ENCODE data around the gene HDAC4. TPM values are rescaled to one million over a fixed set of nuclear protein-coding genes. Genes with fewer than 3 reads are reported as not detected.

The HDAC4 gene
- total and polyA plus RNA-seq, 2 experiments from 2014 or later = 9.3 to 10.8 TPM

DNA sequence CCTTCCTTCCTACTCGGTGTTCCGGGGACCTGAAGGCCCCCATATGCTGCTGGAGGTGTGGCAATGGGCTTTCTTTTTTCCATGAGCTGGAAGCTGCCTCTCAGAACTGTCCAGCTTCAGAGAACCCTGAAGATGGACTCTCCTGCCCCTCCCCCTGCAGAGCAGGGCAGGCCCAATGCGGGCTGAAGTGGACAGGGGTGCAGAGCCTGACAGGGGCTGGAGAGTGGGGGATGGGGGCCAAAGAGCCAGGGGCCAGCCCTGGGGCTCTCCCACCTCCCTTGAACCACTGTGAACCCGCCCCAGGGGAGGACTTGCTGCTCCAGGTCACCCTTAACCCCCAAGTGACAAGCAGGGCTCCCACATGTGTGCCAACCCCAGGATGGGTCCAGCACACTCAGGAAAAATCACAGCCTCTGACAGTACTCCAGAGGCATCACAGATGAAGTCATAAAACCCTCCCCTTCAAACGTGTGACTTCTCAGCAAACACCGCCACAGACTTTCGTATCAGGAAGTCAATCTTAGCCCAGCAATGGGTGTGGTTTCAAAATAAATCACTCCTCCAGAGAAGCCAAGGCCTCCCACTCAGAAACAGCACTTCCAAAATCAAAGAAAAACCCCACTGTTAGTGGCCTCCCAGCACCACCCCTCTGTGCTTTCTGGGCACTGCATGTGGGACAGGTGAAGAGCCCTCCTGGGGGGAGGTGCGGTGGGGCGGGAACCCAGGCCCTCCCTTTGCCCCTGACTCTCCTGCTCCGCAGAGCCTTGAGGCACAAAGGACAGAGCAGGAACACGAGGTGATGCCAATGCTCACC, 135.8 kb downstream of the HDAC4 start:
- Histone ChIP-seq H3K9me3 (ENCODE audit: low read depth) (no peaks in the 10 kb centered on the region), H3K4me1 (ENCODE audit: insufficient read depth) (peaks cover 42% of the 10 kb centered on the region), H2AFZ (no peak overlapping the region), H3K9me2 (replicated peaks; ENCODE audit: insufficient read depth) (no peaks in the 10 kb centered on the region), H4K20me1 (ENCODE audit: insufficient read depth, poor library complexity, severe bottlenecking) (peaks cover 6% of the 10 kb centered on the region), H3K27ac (peak overlapping the region; percentile 83), H3K36me3 (replicated peaks; ENCODE audit: insufficient read depth, low read depth) (no peaks in the 10 kb centered on the region), H3K27me3 (no peaks in the 10 kb centered on the region), H3K79me2 (peaks cover 94% of the 10 kb centered on the region), H3K4me2 (peak overlapping the region; percentile 44), H3K4me3 (no peak overlapping the region)
- 60% methylated on average over 11 of the region's 11 CpGs for WGBS (ENCODE audit: low lambda C conversion rate, missing lambda C conversion rate)
- TF ChIP-seq CTCF (IDR thresholded peaks at IDR 0.05; ENCODE audit: poor library complexity) (no peak), EZH2 (IDR thresholded peaks at IDR 0.05; ENCODE audit: borderline replicate concordance) (no peak), EZH2phosphoT487 (IDR thresholded peaks at IDR 0.05; ENCODE audit: low read depth, severe bottlenecking, unreplicated experiment) (no peak)
- DNase-seq (ENCODE audit: low spot score) = peak; percentile 70

GRCh38 chr2:239264492-239264837, 136.4 kb downstream of the HDAC4 start:
- no peaks in the 10 kb centered on the region for H3K9me3 ChIP-seq (ENCODE audit: low read depth)
- 69% methylated on average over 9 of the region's 9 CpGs for WGBS (ENCODE audit: low lambda C conversion rate, missing lambda C conversion rate)
- no peak for DNase-seq (ENCODE audit: low spot score)
- H3K79me2 ChIP-seq = peaks cover 94% of the 10 kb centered on the region
- H2AFZ ChIP-seq = no peak overlapping the region
- no peaks in the 10 kb centered on the region for H3K9me2 ChIP-seq (replicated peaks; ENCODE audit: insufficient read depth)
- no peak for TF ChIP-seq CTCF (IDR thresholded peaks at IDR 0.05; ENCODE audit: poor library complexity)
- no peak for TF ChIP-seq EZH2phosphoT487 (IDR thresholded peaks at IDR 0.05; ENCODE audit: low read depth, severe bottlenecking, unreplicated experiment)
- TF ChIP-seq EZH2 (IDR thresholded peaks at IDR 0.05; ENCODE audit: borderline replicate concordance) = no peak
- H3K36me3 ChIP-seq (replicated peaks; ENCODE audit: insufficient read depth, low read depth) = no peaks in the 10 kb centered on the region
- peaks cover 42% of the 10 kb centered on the region for H3K4me1 ChIP-seq (ENCODE audit: insufficient read depth)
- no peak overlapping the region for H3K4me3 ChIP-seq
- peaks cover 4% of the 10 kb centered on the region for H4K20me1 ChIP-seq (ENCODE audit: insufficient read depth, poor library complexity, severe bottlenecking)
- H3K4me2 ChIP-seq = peak overlapping the region; percentile 44
- no peaks in the 10 kb centered on the region for H3K27me3 ChIP-seq
- peak overlapping the region; percentile 83 for H3K27ac ChIP-seq

DNA sequence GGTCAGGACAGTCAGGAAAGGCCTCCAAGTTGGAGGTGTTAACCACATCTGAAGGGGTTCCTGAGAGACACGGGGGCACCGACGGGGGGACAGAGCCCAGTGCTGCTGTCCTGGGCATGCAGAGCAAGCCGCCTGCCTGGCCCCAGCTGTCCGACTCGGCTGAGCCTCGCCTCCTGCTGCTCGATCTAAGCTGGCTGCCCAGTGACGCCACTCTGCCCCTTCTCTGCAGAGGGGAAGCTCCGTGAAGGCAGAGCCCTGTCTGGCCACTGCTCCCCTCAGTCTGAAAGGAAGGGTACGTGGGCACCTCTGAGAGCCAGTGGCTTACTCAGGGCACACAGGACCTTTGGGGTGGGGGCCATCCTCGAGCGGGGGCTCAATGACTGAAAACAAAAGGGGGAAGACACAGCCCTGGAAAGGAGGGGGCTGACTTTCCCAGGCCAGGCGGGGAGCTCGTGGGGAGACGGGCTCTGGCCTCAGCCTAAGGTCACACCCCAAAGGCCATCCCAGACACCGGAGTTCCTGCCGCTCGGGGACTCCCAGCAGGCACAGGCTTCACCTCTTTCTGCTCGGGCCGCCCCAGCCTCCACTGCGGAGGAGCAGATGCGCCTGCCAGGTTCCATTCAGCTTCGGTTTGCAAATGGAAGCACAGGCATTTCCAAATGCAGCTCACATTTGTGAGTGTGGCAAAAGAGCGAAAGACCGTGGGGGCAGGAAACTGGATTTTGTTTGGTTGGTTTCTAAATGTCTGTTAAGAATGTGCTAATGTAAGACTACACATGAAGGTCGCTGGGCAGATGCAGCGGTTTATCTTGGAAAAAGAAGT, 136.9 kb downstream of the HDAC4 start:
- no peaks in the 10 kb centered on the region for H3K27me3 ChIP-seq
- H3K4me1 ChIP-seq (ENCODE audit: insufficient read depth) = peaks cover 42% of the 10 kb centered on the region
- no peaks in the 10 kb centered on the region for H3K9me2 ChIP-seq (replicated peaks; ENCODE audit: insufficient read depth)
- 85% methylated on average over 26 of the region's 28 CpGs for WGBS (ENCODE audit: low lambda C conversion rate, missing lambda C conversion rate)
- H3K79me2 ChIP-seq = peaks cover 94% of the 10 kb centered on the region
- TF ChIP-seq CTCF (IDR thresholded peaks at IDR 0.05; ENCODE audit: poor library complexity) = no peak
- no peak for TF ChIP-seq EZH2 (IDR thresholded peaks at IDR 0.05; ENCODE audit: borderline replicate concordance)
- no peak for TF ChIP-seq EZH2phosphoT487 (IDR thresholded peaks at IDR 0.05; ENCODE audit: low read depth, severe bottlenecking, unreplicated experiment)
- H3K4me3 ChIP-seq = no peak overlapping the region
- peak overlapping the region; percentile 83 for H3K27ac ChIP-seq
- no peaks in the 10 kb centered on the region for H3K36me3 ChIP-seq (replicated peaks; ENCODE audit: insufficient read depth, low read depth)
- no peak overlapping the region for H2AFZ ChIP-seq
- no peaks in the 10 kb centered on the region for H3K9me3 ChIP-seq (ENCODE audit: low read depth)
- peak overlapping the region; percentile 44 for H3K4me2 ChIP-seq
- peaks cover 4% of the 10 kb centered on the region for H4K20me1 ChIP-seq (ENCODE audit: insufficient read depth, poor library complexity, severe bottlenecking)
- peak; percentile 15 for DNase-seq (ENCODE audit: low spot score)
